WTC11 (cell line): ENCODE measurements around the gene MFF. TPM values are rescaled to one million over a fixed set of nuclear protein-coding genes. Genes with fewer than 3 reads are reported as not detected.

Experiments
- ATAC-seq: fragments of 200-7000 bp; cut with Tn5 transposase; 2 replicates; pipeline ENCODE4 v1.10.0; 2021; ENCODE audit warnings: mild to moderate bottlenecking, moderate library complexity
- CTCF ChIA-PET: fragments of 300-600 bp; sonication (Branson Sonifier 250); formaldehyde crosslinking; loops from one replicate; lab custom pipeline; 2021; ENCODE audit warnings: antibody characterized with exemption; lab: Charles Lee
- POLR2A ChIA-PET: fragments of 350-600 bp; sonication (Branson Sonifier 250); formaldehyde crosslinking; loops from one replicate; lab custom pipeline; 2021; ENCODE audit warnings: antibody characterized with exemption; lab: Charles Lee
- DNase-seq: peaks from one replicate; pipeline ENCODE4 v3.0.0; 2021; ENCODE audit warnings: low spot score
- H3K27ac Mint-ChIP-seq: 2 replicates; pipeline ENCODE4 v1.8.0; 2021; ENCODE audit warnings: mixed read lengths
- H3K27me3 Mint-ChIP-seq: 2 replicates; pipeline ENCODE4 v1.8.0; 2021; ENCODE audit warnings: low read depth, mild to moderate bottlenecking, moderate library complexity, mixed read lengths
- H3K36me3 Mint-ChIP-seq: 2 replicates; pipeline ENCODE4 v1.8.0; 2021; ENCODE audit warnings: mixed read lengths
- H3K4me1 Mint-ChIP-seq: 2 replicates; pipeline ENCODE4 v1.8.0; 2022; ENCODE audit warnings: mixed read lengths
- H3K4me3 Mint-ChIP-seq: 2 replicates; pipeline ENCODE4 v1.8.0; 2021; ENCODE audit warnings: mild to moderate bottlenecking, moderate library complexity, mixed read lengths
- H3K9me3 Mint-ChIP-seq: 2 replicates; pipeline ENCODE4 v1.8.0; 2021; ENCODE audit warnings: mixed read lengths
- CREM ChIP-seq: sonication (generic); formaldehyde crosslinking; IDR thresholded peaks from 2 replicates; pipeline ENCODE4 v1.8.1; 2022; ENCODE audit warnings: mild to moderate bottlenecking, missing genetic modification reagents, moderate library complexity
- EMX1 ChIP-seq: fragments of 250-450 bp; sonication (Bioruptor Pico); IDR thresholded peaks from 2 replicates; pipeline ENCODE4 v1.8.0; 2021; ENCODE audit warnings: mild to moderate bottlenecking
- ERG ChIP-seq: fragments of 250-450 bp; sonication (Bioruptor Pico); IDR thresholded peaks from 2 replicates; pipeline ENCODE4 v1.8.0; 2021; ENCODE audit warnings: mild to moderate bottlenecking
- ESRRA ChIP-seq: sonication (generic); formaldehyde crosslinking; IDR thresholded peaks from 2 replicates; pipeline ENCODE4 v1.8.1; 2022; ENCODE audit warnings: mild to moderate bottlenecking, missing genetic modification reagents, borderline replicate concordance
- GABPB1 ChIP-seq: sonication (generic); formaldehyde crosslinking; IDR thresholded peaks from 2 replicates; pipeline ENCODE4 v1.8.1; 2023; ENCODE audit warnings: mild to moderate bottlenecking, missing genetic modification reagents
- JUN ChIP-seq: sonication (generic); formaldehyde crosslinking; IDR thresholded peaks from 2 replicates; pipeline ENCODE4 v1.8.0; 2023; ENCODE audit warnings: mild to moderate bottlenecking, missing genetic modification reagents
- MXD4 ChIP-seq: fragments of 250-450 bp; sonication (Bioruptor Pico); IDR thresholded peaks from 2 replicates; pipeline ENCODE4 v1.8.0; 2021; ENCODE audit warnings: mild to moderate bottlenecking, moderate library complexity, borderline replicate concordance
- NFATC4 ChIP-seq: fragments of 250-450 bp; sonication (Bioruptor Pico); IDR thresholded peaks from 2 replicates; pipeline ENCODE4 v1.9.0; 2021; ENCODE audit warnings: mild to moderate bottlenecking
- NR2C2 ChIP-seq: sonication (generic); formaldehyde crosslinking; IDR thresholded peaks from 2 replicates; pipeline ENCODE4 v1.8.0; 2022; ENCODE audit warnings: mild to moderate bottlenecking, missing genetic modification reagents
- OVOL2 ChIP-seq: fragments of 250-450 bp; sonication (Bioruptor Pico); IDR thresholded peaks from 2 replicates; pipeline ENCODE4 v1.9.0; 2021; ENCODE audit warnings: mild to moderate bottlenecking, borderline replicate concordance
- RELA ChIP-seq: sonication (generic); formaldehyde crosslinking; IDR thresholded peaks from 2 replicates; pipeline ENCODE4 v1.8.1; 2022; ENCODE audit warnings: missing genetic modification reagents, mild to moderate bottlenecking, borderline replicate concordance
- TEAD4 ChIP-seq: sonication (generic); formaldehyde crosslinking; IDR thresholded peaks from 2 replicates; pipeline ENCODE4 v1.8.0; 2022; ENCODE audit warnings: mild to moderate bottlenecking, missing genetic modification reagents
- ZBTB21 ChIP-seq: sonication (generic); formaldehyde crosslinking; IDR thresholded peaks from 2 replicates; pipeline ENCODE4 v1.8.1; 2023; ENCODE audit warnings: mild to moderate bottlenecking, missing genetic modification reagents, borderline replicate concordance
- ZNF121 ChIP-seq: sonication (generic); formaldehyde crosslinking; IDR thresholded peaks from 2 replicates; pipeline ENCODE4 v1.8.0; 2023; ENCODE audit warnings: missing genetic modification reagents
- ZNF219 ChIP-seq: sonication (generic); formaldehyde crosslinking; IDR thresholded peaks from 2 replicates; pipeline ENCODE4 v1.8.0; 2023; ENCODE audit warnings: missing genetic modification reagents, mild to moderate bottlenecking, borderline replicate concordance
- ZNF416 ChIP-seq: fragments of 250-450 bp; sonication (Bioruptor Pico); IDR thresholded peaks from 2 replicates; pipeline ENCODE4 v1.9.0; 2021; ENCODE audit warnings: mild to moderate bottlenecking, inconsistent platforms
- ZNF425 ChIP-seq: fragments of 250-450 bp; sonication (Bioruptor Pico); conservative IDR thresholded peaks from 2 replicates; pipeline ENCODE4 v1.9.0; 2021; ENCODE audit warnings: mild to moderate bottlenecking
- total RNA-seq: library from RNA; stranded (reverse); gene quantifications from 3 replicates; pipeline ENCODE4 v1.2.3, GENCODE V29; 2021
- TF ChIP-seq, protein P1 (sequence below): fragments of 200-600 bp; IDR thresholded peaks from 2 replicates; pipeline ENCODE4 v1.8.0; 2022; ENCODE audit warnings: antibody characterized with exemption
- TF ChIP-seq, protein P2 (sequence below): sonication (generic); formaldehyde crosslinking; IDR thresholded peaks from 2 replicates; pipeline ENCODE4 v1.8.0; 2023; ENCODE audit warnings: mild to moderate bottlenecking, missing genetic modification reagents
- TF ChIP-seq, protein P3 (sequence below): sonication (generic); formaldehyde crosslinking; IDR thresholded peaks from 2 replicates; pipeline ENCODE4 v1.8.1; 2023; ENCODE audit warnings: mild to moderate bottlenecking, moderate library complexity, missing genetic modification reagents
- TF ChIP-seq, protein P4 (sequence below): sonication (generic); formaldehyde crosslinking; IDR thresholded peaks from 2 replicates; pipeline ENCODE4 v1.8.0; 2022; ENCODE audit warnings: mild to moderate bottlenecking, missing genetic modification reagents
- TF ChIP-seq, protein P5 (sequence below): fragments of 250-450 bp; sonication (Bioruptor Pico); IDR thresholded peaks from 2 replicates; pipeline ENCODE4 v2.1.2; 2022; ENCODE audit warnings: mild to moderate bottlenecking, moderate library complexity

Gene MFF
- total RNA-seq, 1 experiment from 2014 or later: 78.5 TPM

DNA sequence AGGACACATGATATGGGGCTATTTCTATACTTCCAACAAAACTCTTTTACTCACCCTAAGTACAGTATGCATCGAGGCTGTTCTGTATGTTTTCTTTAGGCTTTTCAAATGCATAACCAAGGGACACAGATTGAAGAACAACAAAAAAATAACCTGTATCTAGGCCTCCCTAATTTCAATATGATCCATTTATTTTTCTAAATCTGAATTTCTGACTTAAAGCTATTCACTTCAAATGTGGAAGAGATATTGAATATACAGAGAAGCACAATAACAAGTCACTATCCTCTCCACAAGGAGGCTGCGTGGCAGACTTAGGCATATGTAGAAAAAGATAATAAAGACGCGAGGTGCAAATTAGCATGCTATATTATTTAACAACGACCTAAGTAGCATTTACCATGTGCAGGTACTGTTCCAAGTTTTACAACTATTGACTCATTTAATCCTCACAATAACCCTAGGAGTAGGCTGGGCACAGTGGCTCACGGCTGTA lies 39.3 kb upstream of the MFF start:
- no peaks in the 10 kb centered on the region for H3K4me1 Mint-ChIP-seq
- no peaks in the 10 kb centered on the region for H3K27me3 Mint-ChIP-seq
- no peaks in the 10 kb centered on the region for H3K9me3 Mint-ChIP-seq
- DNase-seq (no peak), ATAC-seq (no peak)
- no peak overlapping the region for H3K4me3 Mint-ChIP-seq
- POLR2A ChIA-PET: no interaction called here
- CTCF ChIA-PET: no interaction called here
- H3K36me3 Mint-ChIP-seq: no peaks in the 10 kb centered on the region
- no peak overlapping the region for H3K27ac Mint-ChIP-seq
- no peak for TF ChIP-seq ESRRA (CRISPR knock-in tag)
- no peak for TF ChIP-seq GABPB1
- TF ChIP-seq, protein P1, sequence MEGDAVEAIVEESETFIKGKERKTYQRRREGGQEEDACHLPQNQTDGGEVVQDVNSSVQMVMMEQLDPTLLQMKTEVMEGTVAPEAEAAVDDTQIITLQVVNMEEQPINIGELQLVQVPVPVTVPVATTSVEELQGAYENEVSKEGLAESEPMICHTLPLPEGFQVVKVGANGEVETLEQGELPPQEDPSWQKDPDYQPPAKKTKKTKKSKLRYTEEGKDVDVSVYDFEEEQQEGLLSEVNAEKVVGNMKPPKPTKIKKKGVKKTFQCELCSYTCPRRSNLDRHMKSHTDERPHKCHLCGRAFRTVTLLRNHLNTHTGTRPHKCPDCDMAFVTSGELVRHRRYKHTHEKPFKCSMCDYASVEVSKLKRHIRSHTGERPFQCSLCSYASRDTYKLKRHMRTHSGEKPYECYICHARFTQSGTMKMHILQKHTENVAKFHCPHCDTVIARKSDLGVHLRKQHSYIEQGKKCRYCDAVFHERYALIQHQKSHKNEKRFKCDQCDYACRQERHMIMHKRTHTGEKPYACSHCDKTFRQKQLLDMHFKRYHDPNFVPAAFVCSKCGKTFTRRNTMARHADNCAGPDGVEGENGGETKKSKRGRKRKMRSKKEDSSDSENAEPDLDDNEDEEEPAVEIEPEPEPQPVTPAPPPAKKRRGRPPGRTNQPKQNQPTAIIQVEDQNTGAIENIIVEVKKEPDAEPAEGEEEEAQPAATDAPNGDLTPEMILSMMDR: no peak
- TF ChIP-seq EMX1: no peak
- no peak for TF ChIP-seq ZNF219
- TF ChIP-seq, protein P2, sequence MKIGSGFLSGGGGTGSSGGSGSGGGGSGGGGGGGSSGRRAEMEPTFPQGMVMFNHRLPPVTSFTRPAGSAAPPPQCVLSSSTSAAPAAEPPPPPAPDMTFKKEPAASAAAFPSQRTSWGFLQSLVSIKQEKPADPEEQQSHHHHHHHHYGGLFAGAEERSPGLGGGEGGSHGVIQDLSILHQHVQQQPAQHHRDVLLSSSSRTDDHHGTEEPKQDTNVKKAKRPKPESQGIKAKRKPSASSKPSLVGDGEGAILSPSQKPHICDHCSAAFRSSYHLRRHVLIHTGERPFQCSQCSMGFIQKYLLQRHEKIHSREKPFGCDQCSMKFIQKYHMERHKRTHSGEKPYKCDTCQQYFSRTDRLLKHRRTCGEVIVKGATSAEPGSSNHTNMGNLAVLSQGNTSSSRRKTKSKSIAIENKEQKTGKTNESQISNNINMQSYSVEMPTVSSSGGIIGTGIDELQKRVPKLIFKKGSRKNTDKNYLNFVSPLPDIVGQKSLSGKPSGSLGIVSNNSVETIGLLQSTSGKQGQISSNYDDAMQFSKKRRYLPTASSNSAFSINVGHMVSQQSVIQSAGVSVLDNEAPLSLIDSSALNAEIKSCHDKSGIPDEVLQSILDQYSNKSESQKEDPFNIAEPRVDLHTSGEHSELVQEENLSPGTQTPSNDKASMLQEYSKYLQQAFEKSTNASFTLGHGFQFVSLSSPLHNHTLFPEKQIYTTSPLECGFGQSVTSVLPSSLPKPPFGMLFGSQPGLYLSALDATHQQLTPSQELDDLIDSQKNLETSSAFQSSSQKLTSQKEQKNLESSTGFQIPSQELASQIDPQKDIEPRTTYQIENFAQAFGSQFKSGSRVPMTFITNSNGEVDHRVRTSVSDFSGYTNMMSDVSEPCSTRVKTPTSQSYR: no peak
- no peak for TF ChIP-seq NR2C2 (CRISPR knock-in tag)
- no peak for TF ChIP-seq ZBTB21 (CRISPR knock-in tag)
- TF ChIP-seq ZNF425: no peak
- no peak for TF ChIP-seq OVOL2 (CRISPR knock-in tag)
- TF ChIP-seq CREM: no peak
- TF ChIP-seq ZNF416 (CRISPR knock-in tag): no peak
- TF ChIP-seq TEAD4 (CRISPR knock-in tag): no peak
- TF ChIP-seq MXD4 (CRISPR knock-in tag): no peak
- no peak for TF ChIP-seq NFATC4 (CRISPR knock-in tag)

DNA sequence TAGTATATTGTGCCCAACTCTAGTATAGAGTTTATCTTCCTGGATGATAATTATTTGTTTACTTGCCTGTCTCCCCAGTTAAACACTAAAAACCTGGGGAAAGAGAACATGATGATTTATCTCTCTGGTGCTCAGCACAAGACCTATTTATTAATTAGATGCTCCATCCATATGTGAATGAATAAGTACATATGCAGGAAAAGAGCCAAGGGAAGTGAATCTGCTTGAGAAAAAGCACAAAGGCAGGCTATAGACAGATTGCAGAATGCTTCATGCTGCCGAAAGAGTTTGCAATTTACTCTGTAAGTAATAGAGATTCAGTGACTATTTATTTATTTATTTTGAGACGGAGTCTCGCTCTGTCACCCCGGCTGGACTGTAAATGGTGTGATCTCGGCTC lies 37.3 kb upstream of the MFF start:
- Mint-ChIP-seq H3K4me1 (no peaks in the 10 kb centered on the region), H3K4me3 (no peak overlapping the region), H3K27ac (no peak overlapping the region), H3K36me3 (no peaks in the 10 kb centered on the region), H3K27me3 (no peaks in the 10 kb centered on the region), H3K9me3 (no peaks in the 10 kb centered on the region)
- ChIA-PET CTCF (no interaction called here), POLR2A (no interaction called here)
- no peak for DNase-seq
- ATAC-seq: no peak
- no peak for TF ChIP-seq RELA (CRISPR knock-in tag)
- TF ChIP-seq, protein P3, sequence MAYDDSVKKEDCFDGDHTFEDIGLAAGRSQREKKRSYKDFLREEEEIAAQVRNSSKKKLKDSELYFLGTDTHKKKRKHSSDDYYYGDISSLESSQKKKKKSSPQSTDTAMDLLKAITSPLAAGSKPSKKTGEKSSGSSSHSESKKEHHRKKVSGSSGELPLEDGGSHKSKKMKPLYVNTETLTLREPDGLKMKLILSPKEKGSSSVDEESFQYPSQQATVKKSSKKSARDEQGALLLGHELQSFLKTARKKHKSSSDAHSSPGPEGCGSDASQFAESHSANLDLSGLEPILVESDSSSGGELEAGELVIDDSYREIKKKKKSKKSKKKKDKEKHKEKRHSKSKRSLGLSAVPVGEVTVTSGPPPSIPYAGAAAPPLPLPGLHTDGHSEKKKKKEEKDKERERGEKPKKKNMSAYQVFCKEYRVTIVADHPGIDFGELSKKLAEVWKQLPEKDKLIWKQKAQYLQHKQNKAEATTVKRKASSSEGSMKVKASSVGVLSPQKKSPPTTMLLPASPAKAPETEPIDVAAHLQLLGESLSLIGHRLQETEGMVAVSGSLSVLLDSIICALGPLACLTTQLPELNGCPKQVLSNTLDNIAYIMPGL (CRISPR knock-in tag): no peak
- TF ChIP-seq, protein P4, sequence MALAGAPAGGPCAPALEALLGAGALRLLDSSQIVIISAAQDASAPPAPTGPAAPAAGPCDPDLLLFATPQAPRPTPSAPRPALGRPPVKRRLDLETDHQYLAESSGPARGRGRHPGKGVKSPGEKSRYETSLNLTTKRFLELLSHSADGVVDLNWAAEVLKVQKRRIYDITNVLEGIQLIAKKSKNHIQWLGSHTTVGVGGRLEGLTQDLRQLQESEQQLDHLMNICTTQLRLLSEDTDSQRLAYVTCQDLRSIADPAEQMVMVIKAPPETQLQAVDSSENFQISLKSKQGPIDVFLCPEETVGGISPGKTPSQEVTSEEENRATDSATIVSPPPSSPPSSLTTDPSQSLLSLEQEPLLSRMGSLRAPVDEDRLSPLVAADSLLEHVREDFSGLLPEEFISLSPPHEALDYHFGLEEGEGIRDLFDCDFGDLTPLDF: no peak
- TF ChIP-seq, protein P2: no peak
- no peak for TF ChIP-seq ERG
- no peak for TF ChIP-seq TEAD4 (CRISPR knock-in tag)
- TF ChIP-seq JUN (CRISPR knock-in tag): no peak
- TF ChIP-seq, protein P5, sequence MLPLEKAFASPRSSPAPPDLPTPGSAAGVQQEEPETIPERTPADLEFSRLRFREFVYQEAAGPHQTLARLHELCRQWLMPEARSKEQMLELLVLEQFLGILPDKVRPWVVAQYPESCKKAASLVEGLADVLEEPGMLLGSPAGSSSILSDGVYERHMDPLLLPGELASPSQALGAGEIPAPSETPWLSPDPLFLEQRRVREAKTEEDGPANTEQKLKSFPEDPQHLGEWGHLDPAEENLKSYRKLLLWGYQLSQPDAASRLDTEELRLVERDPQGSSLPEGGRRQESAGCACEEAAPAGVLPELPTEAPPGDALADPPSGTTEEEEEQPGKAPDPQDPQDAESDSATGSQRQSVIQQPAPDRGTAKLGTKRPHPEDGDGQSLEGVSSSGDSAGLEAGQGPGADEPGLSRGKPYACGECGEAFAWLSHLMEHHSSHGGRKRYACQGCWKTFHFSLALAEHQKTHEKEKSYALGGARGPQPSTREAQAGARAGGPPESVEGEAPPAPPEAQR (CRISPR knock-in tag): no peak
- TF ChIP-seq ZNF121 (CRISPR knock-in tag): no peak
